ENCODE data around the gene FAM32A.
A peak's percentile ranks its signal among the peaks of the same experiment; 100 is the strongest.

The FAM32A gene

DNA sequence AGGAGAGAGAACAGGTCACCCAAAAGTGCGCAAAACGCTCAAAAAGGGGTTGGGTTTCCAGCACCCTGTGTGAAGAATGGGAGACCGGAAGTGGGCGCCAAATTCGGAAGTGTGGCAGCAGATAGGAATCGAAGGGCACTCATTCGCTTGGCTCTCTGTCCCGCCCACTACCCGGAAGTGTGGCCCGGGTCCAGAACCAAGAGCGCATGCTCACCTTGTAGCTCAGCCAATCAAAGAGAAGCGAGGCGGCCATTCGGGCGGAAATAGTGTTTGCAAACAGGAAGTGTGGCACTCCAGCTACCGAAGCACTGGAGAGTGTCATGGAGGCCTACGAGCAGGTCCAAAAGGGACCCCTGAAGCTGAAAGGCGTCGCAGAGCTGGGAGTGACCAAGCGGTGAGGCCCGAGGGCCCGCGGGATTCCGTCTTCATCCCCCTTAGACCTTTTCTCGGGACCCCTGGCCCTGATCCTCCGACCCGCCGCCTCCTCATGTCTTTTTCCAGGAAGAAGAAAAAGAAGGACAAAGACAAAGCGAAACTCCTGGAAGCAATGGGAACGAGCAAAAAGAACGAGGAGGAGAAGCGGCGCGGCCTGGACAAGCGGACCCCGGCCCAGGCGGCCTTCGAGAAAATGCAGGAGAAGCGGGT, at the start of gene FAM32A:
FAM32A (plus strand) TSS at position 288 of the 645 bp plus-strand sequence; CDS start at position 321, 33 bp downstream.
- H3K9me3 Mint-ChIP-seq, result no peaks in the 10 kb centered on the region
- DNase-seq (ENCODE audit: low spot score in 2 of 2) (peak; percentile 98 to 99), ATAC-seq (replicated peaks; ENCODE audit: extremely low read depth, poor library complexity, severe bottlenecking) (peak; percentile 91)
- H3K27me3 Mint-ChIP-seq, result peaks cover 1% of the 10 kb centered on the region
- H3K4me1 Mint-ChIP-seq, result peaks cover 24% of the 10 kb centered on the region
- H3K27ac Mint-ChIP-seq (ENCODE audit: low read depth), result peak within 1 kb of the TSS; percentile 100
- H3K36me3 Mint-ChIP-seq (ENCODE audit: insufficient read depth), result peaks cover 32% of the 10 kb centered on the region
- peak within 1 kb of the TSS; percentile 100 for H3K4me3 Mint-ChIP-seq

DNA sequence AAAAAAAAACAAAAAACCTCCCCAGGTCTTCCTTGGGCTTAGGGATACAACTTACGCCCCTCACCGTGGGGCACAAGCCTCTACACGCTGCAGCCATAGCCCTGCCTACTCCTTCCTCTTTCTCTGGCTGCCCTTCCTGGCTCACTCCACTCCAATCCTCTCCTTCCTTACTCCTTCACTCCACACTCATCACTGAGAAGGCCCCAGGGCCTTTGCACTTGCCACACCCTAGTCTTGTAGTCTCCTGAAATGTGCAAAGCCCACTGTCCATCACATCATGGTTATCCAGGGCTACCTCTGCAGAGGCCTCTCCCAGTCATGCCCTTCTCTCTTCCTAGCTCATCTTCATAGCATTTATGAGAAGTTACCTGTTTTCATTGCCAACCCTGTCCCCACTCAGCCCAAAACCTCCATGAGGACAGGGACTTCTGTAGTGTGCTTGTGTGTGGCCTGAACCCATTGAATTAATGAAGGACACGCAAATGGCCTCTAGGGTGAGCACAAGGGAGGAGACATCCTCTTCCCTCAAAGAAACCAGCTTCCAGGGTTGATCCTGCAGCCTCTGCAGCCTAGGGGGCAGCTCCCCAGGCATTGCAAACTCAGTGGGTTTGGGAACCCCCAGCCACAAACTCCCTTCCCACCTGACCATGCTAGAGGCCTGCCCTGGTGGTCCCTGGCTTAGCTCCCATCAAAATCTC, 49.6 kb upstream of the FAM32A start:
- Mint-ChIP-seq H3K4me1 (peaks cover 25% of the 10 kb centered on the region), H3K36me3 (ENCODE audit: insufficient read depth) (peaks cover 31% of the 10 kb centered on the region), H3K27me3 (no peaks in the 10 kb centered on the region), H3K9me3 (no peaks in the 10 kb centered on the region), H3K27ac (ENCODE audit: low read depth) (no peak overlapping the region), H3K4me3 (no peak overlapping the region)
- DNase-seq (ENCODE audit: low spot score in 2 of 2) (no peak), ATAC-seq (replicated peaks; ENCODE audit: extremely low read depth, poor library complexity, severe bottlenecking) (no peak)

DNA sequence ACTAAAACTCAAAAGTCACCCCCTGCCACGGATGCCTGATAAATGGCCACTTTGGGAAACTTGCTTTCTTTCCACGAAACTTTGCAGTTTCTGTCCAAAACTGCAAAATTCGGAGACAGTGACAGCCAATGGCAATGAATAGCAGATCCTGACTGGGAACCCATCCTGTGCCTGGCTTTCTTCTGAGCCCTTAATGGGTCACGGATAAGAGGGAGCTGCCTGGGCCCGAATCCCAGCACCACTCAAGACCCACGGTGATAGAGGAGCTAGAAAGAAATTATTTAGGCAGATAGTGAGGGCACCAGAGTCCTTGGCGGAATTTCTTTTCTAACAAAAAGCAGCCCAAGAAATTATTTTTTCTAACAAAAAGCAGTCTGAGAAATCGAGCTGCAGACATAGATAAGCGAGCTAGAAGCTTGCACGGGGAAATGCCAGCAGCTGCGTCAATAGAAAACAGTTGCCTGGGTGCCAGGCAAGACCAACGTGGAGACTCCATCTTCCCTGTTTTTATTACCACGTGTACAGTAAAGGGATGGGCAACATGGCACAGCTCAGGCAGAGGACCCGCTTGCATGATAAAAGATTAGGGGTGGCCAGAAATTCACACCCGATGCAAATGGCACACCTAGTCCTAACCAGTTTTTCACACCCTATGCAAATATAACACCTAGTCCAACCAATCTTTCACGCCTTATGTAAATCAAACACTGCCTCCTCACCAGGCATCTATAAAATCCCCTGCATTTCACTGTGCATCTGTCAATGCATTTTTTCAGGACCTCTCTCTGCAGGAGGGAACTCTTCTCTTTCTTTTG, 48.8 kb upstream of the FAM32A start:
- peaks cover 25% of the 10 kb centered on the region for H3K36me3 Mint-ChIP-seq (ENCODE audit: insufficient read depth)
- H3K4me3 Mint-ChIP-seq, result no peak overlapping the region
- no peak overlapping the region for H3K27ac Mint-ChIP-seq (ENCODE audit: low read depth)
- ATAC-seq (replicated peaks; ENCODE audit: extremely low read depth, poor library complexity, severe bottlenecking) (peak; percentile 53), DNase-seq (ENCODE audit: low spot score in 2 of 2) (no peak)
- peaks cover 33% of the 10 kb centered on the region for H3K4me1 Mint-ChIP-seq
- H3K9me3 Mint-ChIP-seq, result no peaks in the 10 kb centered on the region
- no peaks in the 10 kb centered on the region for H3K27me3 Mint-ChIP-seq

DNA sequence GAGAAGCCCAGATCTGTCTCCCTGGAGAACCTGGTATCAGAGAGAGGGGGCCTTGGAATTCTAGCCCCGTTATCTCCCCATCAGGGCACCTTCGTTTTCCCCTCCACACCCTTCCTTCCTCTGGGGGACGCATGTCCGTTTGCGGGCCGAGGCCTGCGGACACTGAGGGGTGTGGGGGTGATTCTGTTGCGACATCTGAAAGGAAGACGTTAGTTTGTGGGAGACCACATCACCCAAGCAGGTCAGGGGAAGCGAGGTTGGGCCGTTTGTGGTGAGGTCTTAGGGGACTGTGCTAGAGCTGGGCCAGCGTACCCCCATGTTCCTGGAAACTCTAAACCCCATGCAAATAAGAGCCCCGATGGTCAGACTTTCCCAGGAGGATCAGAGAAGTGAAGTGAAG, 45.5 kb upstream of the FAM32A start:
- H3K27me3 Mint-ChIP-seq, result no peaks in the 10 kb centered on the region
- H3K9me3 Mint-ChIP-seq, result no peaks in the 10 kb centered on the region
- H3K4me1 Mint-ChIP-seq, result peaks cover 55% of the 10 kb centered on the region
- ATAC-seq (replicated peaks; ENCODE audit: extremely low read depth, poor library complexity, severe bottlenecking), result no peak
- H3K27ac Mint-ChIP-seq (ENCODE audit: low read depth), result peak overlapping the region; percentile 49
- DNase-seq (ENCODE audit: low spot score in 2 of 2), result no peak
- H3K36me3 Mint-ChIP-seq (ENCODE audit: insufficient read depth), result peaks cover 8% of the 10 kb centered on the region
- peak overlapping the region; percentile 16 for H3K4me3 Mint-ChIP-seq

DNA sequence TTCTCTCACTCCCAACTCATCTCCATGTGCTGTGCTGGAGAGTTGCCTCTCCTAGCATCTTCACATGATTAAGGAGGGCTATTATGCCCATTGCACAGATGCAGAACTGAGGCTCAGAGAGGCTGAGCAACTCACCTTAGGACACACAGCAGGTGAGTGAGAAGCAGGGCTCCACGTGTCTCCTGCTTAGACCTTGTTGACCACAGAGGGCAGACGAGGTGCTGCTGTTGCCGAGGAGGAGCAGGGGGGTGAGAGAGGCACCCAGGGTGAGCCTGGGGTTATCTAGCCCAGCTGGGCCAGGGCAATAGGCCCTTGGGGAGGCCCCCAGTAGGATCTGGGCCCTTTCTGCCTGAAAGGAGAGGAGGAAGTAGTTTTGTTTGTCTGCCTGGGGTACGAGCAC, 44.2 kb upstream of the FAM32A start:
- Mint-ChIP-seq H3K9me3 (no peaks in the 10 kb centered on the region), H3K4me3 (peak overlapping the region; percentile 55), H3K27me3 (no peaks in the 10 kb centered on the region), H3K4me1 (peaks cover 49% of the 10 kb centered on the region), H3K27ac (ENCODE audit: low read depth) (peak overlapping the region; percentile 88), H3K36me3 (ENCODE audit: insufficient read depth) (peaks cover 6% of the 10 kb centered on the region)
- DNase-seq (ENCODE audit: low spot score in 2 of 2) (no peak), ATAC-seq (replicated peaks; ENCODE audit: extremely low read depth, poor library complexity, severe bottlenecking) (no peak)

DNA sequence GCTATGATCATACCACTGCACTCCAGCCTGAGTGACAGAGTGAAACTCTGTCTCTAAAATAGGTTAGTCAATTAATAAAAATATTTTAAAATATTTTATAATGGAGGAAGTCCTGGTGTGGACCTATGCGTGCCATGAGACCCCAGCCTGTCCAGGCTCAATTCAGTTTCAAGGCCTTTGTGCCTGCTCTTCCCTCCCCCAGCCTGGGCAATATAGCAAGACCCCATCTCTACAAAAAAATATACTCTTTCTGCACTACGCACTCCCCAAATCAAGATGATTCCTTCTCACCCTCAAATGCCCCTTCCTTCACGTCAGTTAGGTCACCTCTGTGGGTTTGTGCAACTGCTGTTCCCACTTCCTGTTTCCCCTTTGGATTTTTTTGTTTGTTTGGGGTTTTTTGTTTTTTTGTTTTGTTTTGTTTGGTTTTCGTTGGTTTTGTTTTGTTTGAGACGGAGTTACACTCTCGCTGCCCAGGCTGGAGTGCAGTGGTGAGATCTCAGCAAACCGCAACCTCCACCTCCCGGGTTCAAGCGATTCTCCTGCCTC, 43.1 kb upstream of the FAM32A start:
- Mint-ChIP-seq H3K27me3 (no peaks in the 10 kb centered on the region), H3K27ac (ENCODE audit: low read depth) (no peak overlapping the region), H3K36me3 (ENCODE audit: insufficient read depth) (peaks cover 7% of the 10 kb centered on the region), H3K9me3 (no peaks in the 10 kb centered on the region), H3K4me3 (no peak overlapping the region), H3K4me1 (peaks cover 45% of the 10 kb centered on the region)
- DNase-seq (ENCODE audit: low spot score in 2 of 2) (no peak), ATAC-seq (replicated peaks; ENCODE audit: extremely low read depth, poor library complexity, severe bottlenecking) (no peak)

DNA sequence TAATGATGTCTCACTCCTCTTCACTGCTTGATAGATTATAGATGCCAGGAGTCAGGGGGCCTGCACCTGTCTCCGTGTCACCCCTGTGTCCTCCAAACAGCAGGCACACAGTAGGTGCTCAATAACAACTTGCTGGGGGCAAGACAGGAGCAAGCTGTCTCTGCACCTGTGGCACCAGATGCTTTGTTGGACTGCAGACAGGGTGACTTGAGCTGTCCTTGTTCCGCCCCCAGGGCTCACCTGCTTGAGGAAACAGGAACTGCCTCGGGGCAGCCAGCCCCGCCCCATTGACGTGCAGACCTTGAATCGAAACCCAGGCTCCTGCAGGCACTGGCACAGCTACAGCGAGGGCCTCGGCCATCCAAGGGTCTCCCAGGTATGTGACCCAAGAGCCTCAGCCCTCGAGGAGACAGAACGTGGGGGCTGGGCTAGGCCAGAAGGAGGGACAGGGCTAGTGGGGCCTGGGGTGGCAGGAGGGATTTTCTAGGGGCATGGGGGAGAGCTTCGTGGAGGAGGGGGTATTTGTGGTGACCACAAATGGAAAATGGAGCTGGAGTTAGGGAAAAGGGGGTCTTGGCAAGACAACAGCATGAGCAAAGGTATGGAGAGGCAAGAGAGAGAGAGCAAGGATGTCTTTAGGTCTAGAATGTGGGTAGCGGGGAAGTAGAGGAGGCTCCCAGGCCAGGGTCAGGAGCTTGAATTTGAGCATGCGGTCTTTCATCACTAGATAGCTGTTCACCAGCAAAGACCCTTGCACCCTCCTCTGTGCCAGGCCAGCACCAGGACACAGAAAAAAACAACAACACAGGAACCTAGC, 41.6 kb upstream of the FAM32A start, which contains the start of gene HSH2D:
HSH2D (plus strand) TSS at position 287 of the 817 bp plus-strand sequence. CDS start 5,066 bp downstream, outside the sequence.
- Mint-ChIP-seq H3K9me3 (no peaks in the 10 kb centered on the region), H3K27ac (ENCODE audit: low read depth) (peak within 1 kb of the TSS; percentile 99), H3K4me1 (peaks cover 43% of the 10 kb centered on the region), H3K27me3 (no peaks in the 10 kb centered on the region), H3K4me3 (peak within 1 kb of the TSS; percentile 98), H3K36me3 (ENCODE audit: insufficient read depth) (peaks cover 16% of the 10 kb centered on the region)
- DNase-seq (ENCODE audit: low spot score in 2 of 2), result peak; percentile 60 to 63
- peak; percentile 98 for ATAC-seq (replicated peaks; ENCODE audit: extremely low read depth, poor library complexity, severe bottlenecking)

DNA sequence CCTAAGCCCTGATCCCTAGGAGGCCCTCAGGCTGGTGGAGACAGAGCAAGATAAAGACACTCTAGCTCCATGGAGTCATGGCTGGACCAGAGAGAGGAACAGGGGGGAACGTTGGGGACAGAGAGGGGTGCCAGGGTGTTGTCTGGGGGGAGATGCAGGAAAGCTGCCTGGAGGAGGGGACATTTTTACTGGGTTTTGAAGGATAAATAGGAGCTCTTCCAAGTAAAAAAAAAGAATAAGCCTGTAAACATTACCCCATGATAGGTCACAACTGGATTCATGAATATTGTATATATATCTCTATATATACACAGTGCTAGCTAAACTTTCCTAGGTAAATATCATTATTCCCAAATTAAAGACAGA, 41.0 kb upstream of the FAM32A start:
- H3K36me3 Mint-ChIP-seq (ENCODE audit: insufficient read depth), result peaks cover 20% of the 10 kb centered on the region
- ATAC-seq (replicated peaks; ENCODE audit: extremely low read depth, poor library complexity, severe bottlenecking), result no peak
- H3K4me1 Mint-ChIP-seq, result peaks cover 43% of the 10 kb centered on the region

DNA sequence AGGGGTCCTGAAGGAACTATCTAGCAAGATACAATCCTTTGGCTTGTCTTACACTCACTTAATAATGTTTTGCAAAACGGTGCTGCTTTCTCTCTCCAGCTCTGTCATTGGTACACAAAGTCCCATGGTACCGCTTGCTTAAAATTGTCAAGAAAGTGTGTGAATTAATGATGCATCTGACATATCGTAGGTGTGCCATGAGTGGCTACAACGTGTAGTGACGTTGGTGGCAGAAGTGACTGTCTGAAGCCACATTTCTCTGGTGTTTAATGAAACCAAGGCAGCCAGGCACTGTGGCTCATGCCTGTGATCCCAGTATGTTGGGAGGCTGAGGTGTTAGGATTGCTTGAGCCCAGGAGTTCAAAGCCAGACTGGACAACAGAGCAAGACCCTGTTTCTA, 39.1 kb upstream of the FAM32A start:
- H3K4me1 Mint-ChIP-seq, result peaks cover 28% of the 10 kb centered on the region
- H3K27ac Mint-ChIP-seq (ENCODE audit: low read depth), result no peak overlapping the region
- no peak overlapping the region for H3K4me3 Mint-ChIP-seq
- ATAC-seq (replicated peaks; ENCODE audit: extremely low read depth, poor library complexity, severe bottlenecking), result no peak
- H3K27me3 Mint-ChIP-seq, result no peaks in the 10 kb centered on the region
- H3K9me3 Mint-ChIP-seq, result no peaks in the 10 kb centered on the region
- peaks cover 34% of the 10 kb centered on the region for H3K36me3 Mint-ChIP-seq (ENCODE audit: insufficient read depth)
- no peak for DNase-seq (ENCODE audit: low spot score in 2 of 2)

More for the DNA sequence above, 41.0 kb upstream of the FAM32A start:
- no peak for DNase-seq (ENCODE audit: low spot score in 2 of 2)
- no peaks in the 10 kb centered on the region for H3K9me3 Mint-ChIP-seq
- H3K27ac Mint-ChIP-seq (ENCODE audit: low read depth), result peak overlapping the region; percentile 99
- H3K27me3 Mint-ChIP-seq, result no peaks in the 10 kb centered on the region
- H3K4me3 Mint-ChIP-seq, result peak overlapping the region; percentile 98

DNA sequence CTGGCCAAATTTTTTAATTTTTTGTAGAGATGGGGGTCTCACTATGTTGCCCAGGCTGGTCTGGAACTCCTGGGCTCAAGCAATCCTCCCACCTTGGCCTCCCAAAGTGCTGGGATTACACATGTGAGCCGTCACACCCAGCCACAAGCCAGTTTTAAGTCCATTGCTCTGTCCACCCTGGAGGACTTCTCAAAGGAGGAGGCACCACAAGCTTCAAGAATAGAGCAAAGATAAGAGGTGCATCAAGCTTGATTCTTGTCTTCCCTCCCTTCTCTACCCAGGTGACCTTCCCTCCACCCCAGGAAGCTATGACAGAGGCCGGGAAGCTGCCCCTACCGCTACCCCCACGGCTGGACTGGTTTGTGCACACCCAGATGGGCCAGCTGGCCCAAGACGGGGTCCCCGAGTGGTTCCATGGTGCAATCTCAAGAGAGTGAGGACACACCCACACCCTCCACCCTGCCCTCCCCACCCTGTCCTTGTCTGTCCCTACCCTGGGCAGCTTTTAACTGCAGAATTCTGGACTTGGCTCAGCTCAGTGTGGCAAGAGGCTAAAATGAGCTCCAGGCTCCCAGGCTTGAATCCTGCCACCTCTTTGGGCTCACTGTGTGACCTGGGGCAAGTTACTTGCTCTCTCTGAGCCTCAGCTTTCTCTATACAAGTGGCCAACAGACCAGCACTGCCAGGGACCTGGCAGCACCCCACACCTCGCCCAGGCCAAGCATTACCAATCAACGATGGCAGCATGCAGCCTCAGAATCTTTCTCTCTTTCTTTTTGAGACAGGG, 36.6 kb upstream of the FAM32A start:
- Mint-ChIP-seq H3K4me3 (no peak overlapping the region), H3K9me3 (no peaks in the 10 kb centered on the region), H3K27me3 (no peaks in the 10 kb centered on the region), H3K36me3 (ENCODE audit: insufficient read depth) (peaks cover 51% of the 10 kb centered on the region), H3K27ac (ENCODE audit: low read depth) (peak overlapping the region; percentile 35), H3K4me1 (peaks cover 11% of the 10 kb centered on the region)
- ATAC-seq (replicated peaks; ENCODE audit: extremely low read depth, poor library complexity, severe bottlenecking), result no peak
- no peak for DNase-seq (ENCODE audit: low spot score in 2 of 2)

DNA sequence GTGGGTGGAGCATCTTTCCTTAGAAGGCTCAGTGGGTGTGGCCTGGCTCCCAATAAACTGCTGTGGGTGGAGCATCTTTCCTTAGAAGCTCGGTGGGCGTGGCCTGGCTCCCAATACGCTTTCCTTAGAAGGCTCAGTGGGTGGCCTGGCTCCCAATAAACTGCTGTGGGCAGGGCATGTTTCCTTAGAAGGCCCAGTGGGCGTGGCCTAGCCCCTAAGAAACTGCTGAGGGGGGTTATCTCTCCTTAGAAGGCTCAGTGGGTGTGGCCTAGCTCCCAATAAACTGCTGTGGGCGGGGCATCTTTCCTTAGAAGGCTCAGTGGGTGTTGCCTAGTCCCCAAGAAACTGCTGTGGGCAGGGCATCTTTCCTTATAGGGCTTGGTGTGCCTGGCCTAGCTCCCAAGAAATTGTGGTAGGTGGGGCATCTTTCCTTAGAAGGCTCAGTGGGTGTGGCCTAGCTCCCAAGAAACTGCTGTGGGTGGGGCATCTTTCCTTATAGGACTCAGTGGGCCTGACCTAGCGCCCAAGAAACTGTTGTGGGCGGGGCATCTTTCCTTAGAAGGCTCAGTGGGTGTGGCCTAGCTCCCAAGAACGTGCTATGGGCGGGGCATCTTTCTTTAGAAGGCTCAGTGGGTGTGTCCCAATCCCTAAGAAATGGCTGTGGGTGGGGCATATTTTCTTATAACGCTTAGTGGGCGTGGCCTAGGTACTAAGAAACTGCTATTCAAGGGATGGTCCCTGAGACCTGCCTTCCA, 31.5 kb upstream of the FAM32A start:
- ATAC-seq (replicated peaks; ENCODE audit: extremely low read depth, poor library complexity, severe bottlenecking) (no peak), DNase-seq (ENCODE audit: low spot score in 2 of 2) (no peak)
- peaks cover 6% of the 10 kb centered on the region for H3K4me1 Mint-ChIP-seq
- no peaks in the 10 kb centered on the region for H3K9me3 Mint-ChIP-seq
- peaks cover 63% of the 10 kb centered on the region for H3K36me3 Mint-ChIP-seq (ENCODE audit: insufficient read depth)
- H3K27me3 Mint-ChIP-seq, result no peaks in the 10 kb centered on the region
- no peak overlapping the region for H3K27ac Mint-ChIP-seq (ENCODE audit: low read depth)
- H3K4me3 Mint-ChIP-seq, result no peak overlapping the region

All from central memory CD8-positive, alpha-beta T cell (primary cell).